Measurements from ENCODE around the gene LINGO3. TPM values are rescaled to one million over a fixed set of nuclear protein-coding genes. Genes with fewer than 3 reads are reported as not detected.

The LINGO3 gene
- total RNA-seq, 2 donors from 2014 or later = 0.10 TPM; not detected in 1

DNA sequence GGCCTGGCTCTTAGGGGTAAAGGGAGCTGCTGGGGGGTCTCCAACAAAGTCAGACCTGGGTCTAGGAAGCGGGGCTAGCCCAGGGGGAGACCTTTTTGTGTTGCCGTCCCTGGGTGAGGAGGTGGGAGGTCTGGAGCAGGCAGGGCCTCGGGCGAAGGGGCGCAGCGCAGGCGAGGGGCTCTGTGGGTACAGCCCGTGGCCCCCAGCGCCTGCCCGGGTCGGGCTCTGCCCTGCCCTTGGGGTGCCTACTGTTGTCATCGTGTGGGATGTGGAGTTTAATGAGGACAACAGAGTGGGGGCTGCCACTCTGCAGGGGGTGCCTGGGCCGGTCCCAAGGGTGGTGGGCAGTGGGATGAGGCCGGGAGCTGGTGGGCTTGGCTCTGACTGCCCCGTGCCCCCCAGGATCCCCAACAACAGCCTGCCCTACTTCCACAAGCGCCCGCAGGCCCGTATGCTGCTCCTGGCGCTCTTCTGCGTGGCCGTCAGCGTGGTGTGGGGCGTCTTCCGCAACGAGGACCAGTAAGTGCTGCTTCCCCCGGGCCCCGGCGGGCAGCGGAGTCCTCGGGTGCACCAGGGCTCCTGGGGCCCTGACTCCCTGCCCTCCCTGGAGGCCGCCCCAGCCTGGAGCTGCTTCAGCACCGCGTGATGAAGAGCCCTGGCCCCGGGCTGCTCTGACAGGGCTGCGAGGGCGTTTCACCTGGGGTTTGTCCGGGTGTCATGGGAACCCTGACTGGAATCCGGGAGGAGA lies 32.7 kb upstream of the LINGO3 start:
- DNase-seq (ENCODE audit: low spot score) = no peak
- intact Hi-C loops (cut with DNase I) = no loop called here

DNA sequence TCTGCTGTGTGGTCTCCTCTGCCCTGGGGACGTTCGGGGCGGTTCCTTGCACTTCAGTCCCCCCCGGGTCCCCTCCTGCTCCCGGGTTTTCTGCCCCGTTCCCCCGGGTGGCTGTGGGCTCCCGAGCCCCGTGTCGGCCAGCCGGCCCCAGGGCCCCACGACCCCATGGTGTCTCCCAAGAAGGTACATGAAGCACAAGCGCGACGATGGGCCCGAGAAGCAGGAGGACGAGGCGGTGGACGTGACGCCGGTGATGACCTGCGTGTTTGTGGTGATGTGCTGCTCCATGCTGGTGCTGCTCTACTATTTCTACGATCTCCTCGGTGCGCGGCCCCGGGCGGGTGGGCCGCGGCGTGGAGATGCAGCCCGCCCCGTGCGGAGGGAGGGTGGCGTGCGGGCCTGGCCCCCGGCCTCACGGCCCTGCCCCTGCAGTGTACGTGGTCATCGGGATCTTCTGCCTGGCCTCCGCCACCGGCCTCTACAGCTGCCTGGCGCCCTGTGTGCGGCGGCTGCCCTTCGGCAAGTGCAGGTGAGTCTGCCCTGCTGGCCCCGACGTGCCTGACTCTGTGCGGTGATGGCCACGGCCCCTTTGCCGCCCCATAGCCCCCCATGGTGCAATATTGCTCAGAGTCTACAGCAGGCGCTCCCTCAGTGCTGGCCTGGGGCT lies 31.8 kb upstream of the LINGO3 start:
- no peak for DNase-seq (ENCODE audit: low spot score)
- intact Hi-C loops (cut with DNase I) = no loop called here

DNA sequence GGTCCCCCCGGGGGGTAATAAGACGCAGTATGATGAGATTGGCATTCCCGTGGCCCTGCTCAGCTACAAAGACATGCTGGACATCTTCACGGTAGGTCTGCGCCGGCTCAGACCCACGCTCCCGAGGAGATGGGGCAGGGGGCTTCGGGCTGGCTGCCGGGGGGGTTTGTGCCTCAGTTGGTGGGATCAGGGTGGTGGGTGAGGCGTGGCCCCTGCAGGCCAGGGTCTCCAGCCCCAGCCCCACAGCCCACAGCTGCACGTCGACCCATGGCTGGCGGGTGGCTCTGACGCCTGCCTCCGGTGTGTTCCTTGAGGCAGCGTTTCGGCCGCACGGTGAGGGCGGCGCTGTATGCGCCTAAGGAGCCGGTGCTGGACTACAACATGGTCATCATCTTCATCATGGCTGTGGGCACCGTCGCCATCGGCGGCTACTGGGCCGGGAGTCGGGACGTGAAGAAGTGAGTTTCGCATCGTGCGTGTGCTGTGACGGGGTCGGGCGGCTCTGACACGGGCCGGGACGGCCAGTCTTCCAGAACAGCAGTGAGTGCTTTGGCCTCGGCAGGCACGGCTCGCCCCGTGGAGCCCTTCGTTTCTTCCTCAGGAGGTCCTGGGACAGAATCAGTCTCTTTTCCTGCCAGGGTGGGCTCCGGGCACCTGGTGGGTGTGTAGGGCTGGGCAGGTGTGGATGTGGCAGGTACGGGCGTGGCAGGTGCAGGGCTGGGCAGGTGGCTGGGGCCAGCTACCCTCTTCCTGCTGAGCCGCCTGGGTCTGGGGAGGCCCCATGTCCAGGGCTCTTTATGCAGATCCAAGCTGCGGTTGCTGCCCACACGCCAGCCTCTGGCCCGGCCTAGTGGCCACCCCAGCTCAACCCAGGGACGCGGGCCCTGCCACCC lies 31.0 kb upstream of the LINGO3 start:
- intact Hi-C loops (cut with DNase I) = no loop called here

DNA sequence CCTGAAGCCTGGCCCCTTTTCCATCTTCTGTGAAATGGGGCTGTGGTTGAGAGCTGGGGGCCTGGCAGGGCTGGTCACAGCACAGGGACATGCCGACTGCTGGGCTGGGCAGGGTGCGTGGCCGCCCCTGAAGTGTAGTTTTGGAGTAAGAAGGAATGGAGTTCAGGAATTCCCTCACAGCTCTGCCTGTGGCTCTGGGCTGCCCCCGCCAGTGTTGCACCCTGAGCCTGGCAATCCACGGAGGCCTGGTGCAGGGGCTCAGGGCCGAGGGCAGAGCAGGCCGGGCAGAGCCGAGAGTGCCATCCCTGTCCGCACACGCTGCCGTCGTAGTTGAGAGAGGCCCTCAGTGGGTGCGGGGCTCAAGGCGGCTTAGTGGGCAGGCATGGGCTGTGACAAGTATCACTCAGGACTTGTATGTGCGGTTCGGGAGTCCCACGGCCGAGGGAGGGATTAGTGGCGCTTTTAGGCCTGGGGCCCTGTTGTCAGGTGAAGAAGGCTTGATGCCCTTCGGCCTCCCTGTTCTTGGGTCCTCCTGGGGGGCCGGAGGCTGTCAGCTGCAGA lies 30.2 kb upstream of the LINGO3 start:
- intact Hi-C loops (cut with DNase I) = no loop called here
- no peak for DNase-seq (ENCODE audit: low spot score)

More for the DNA sequence above, 31.0 kb upstream of the LINGO3 start:
- no peak for DNase-seq (ENCODE audit: low spot score)

DNA sequence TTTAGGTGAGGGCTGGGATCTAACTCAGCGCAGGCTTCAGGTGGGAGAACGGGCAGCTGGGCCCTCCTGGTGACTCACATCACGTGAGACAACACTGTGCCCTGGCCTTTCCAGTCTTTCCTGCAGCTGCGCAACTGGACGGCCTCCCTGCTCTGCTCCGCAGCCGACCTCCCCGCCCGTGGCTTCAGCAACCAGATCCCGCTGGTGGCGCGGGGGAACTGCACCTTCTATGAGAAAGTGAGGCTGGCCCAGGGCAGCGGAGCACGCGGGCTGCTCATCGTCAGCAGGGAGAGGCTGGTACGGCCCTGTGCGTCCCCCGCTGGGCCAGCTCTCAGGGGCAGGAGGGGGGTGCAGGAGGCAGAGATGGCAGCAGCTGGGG lies 29.4 kb upstream of the LINGO3 start:
- intact Hi-C loops (cut with DNase I) = no loop called here
- no peak for DNase-seq (ENCODE audit: low spot score)

DNA sequence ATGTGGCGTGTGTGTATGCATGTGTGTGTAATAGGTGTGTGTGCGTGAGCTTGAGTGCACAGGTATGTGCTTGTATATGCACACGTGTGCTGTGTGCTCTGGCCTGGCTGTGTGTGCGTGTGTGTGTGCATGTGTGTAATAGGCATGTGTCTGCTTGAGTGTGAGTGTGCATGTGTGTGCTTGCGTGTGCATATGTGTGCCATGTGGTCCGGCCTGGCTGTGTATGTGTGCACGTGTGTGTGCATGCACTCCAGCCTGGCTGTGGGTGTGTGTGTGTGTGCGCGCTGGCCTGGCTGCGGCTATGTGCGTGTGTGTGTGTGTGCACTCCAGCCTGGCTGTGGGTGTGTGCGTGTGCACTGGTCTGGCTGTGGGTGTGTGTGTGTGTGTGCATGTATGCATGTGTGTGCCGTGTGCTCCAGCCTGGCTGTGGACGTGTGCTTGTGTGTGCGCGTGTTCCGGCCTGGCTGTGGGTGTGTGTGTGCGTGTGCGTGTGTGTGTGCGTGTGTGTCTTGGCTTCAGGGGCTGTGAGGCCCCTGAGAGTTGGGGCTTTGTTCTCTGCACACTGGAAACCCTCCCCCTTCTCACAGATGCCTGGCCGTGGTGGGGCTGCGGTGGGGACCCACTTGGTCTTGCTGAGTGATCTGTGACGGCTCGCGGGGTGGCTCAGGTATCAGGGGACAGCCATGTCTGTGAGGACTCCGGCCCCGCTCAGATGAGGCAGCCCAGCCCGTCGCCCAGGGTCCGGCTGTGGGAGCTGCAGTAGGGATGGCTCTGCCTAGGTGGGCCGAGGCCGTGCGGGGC lies 28.8 kb upstream of the LINGO3 start:
- intact Hi-C loops (cut with DNase I) = no loop called here
- DNase-seq (ENCODE audit: low spot score) = no peak

DNA sequence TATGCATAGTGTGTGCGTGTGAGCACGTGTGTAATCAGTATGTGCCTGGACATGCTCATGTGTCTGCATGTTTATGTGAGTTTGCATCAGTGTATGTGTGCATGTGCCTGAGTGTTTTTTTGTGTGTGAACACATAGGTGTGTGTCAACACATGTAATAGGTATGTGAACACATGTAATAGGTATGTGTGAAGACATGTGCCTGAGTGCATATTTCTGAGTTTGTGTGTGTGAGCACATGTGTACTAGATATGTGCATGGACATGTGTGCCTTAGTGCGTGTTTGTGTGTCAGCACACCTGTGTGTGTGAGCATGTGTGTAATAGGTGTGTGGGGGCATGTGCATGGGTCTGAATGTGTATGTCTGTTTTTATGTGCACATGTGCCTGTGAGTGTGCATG lies 27.9 kb upstream of the LINGO3 start:
- no peak for DNase-seq (ENCODE audit: low spot score)
- intact Hi-C loops (cut with DNase I) = no loop called here

DNA sequence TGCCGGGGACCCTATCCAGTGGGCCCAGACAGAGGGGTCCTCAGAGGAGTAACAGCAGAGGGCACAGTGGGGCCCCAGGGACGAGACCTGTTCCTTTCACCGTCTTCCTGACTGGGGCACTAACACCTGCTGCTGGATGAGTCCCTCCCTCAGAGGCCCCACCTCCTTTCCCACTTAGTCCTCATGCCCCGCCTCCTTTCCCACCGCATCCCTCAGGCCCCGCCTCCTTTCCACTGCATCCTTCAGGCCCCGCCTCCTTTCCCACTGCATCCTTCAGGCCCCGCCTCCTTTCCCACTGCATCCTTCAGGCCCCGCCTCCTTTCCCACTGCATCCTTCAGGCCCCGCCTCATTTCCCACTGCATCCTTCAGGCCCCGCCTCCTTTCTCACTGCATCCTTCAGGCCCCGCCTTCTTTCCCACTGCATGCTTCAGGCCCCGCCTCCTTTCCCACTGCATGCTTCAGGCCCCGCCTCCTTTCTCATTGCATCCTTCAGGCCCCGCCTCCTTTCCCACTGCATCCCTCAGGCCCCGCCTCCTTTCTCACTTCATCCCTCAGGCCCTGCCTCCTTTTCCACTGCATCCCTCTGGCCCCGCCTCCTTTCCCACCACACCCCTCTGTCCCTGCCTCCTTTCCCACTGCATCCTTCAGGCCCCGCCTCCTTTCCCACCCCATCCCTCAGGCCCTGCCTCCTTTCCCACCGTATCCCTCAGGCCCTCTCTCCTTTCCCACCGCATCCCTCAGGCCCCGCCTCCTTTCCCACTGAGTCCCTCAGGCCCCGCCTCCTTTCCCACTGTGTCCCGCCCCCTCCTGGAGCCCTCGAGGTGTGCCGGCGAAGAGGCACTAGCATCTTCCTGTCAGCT lies 27.3 kb upstream of the LINGO3 start:
- no peak for DNase-seq (ENCODE audit: low spot score)
- intact Hi-C loops (cut with DNase I) = no loop called here

DNA sequence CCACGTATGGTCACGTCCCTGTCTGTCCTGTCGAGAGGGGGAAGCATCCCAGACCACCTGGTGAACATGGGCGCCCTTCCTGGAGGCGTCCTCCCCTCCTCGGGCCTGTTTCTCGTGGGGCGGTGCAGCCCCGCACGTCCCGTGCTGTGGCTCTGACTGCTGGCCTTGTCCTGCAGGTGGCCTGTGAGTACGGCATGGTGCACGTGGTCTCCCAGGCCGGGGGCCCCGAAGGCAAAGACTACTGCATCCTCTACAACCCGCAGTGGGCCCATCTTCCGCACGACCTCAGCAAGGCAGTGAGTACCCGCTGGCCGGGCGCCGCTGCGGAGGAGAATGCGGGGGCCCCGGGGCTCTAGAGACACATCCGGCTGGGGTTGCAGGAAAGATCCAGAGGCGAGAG lies 26.5 kb upstream of the LINGO3 start:
- intact Hi-C loops (cut with DNase I) = no loop called here
- no peak for DNase-seq (ENCODE audit: low spot score)

DNA sequence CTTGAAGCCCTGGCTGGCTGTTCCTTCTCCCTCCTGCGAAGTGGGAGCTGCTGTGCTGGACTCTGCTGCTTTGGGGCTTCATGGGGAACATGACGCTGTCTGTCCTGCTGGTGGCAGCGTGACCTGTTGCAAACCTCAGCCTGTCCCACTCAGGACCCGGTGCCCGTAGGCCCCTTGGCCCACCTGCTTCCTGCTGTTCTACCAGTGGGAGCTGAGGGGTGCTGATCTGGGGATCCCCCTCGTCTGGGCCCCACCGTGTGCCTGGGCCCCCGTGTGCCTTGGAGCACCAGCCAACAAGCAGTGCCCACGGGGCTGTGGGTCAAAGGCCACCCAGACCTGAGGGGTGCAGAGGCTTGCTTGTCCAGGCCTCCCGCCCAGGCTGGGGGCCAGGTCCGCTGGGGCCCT lies 25.9 kb upstream of the LINGO3 start:
- DNase-seq (ENCODE audit: low spot score) = no peak
- intact Hi-C loops (cut with DNase I) = no loop called here

DNA sequence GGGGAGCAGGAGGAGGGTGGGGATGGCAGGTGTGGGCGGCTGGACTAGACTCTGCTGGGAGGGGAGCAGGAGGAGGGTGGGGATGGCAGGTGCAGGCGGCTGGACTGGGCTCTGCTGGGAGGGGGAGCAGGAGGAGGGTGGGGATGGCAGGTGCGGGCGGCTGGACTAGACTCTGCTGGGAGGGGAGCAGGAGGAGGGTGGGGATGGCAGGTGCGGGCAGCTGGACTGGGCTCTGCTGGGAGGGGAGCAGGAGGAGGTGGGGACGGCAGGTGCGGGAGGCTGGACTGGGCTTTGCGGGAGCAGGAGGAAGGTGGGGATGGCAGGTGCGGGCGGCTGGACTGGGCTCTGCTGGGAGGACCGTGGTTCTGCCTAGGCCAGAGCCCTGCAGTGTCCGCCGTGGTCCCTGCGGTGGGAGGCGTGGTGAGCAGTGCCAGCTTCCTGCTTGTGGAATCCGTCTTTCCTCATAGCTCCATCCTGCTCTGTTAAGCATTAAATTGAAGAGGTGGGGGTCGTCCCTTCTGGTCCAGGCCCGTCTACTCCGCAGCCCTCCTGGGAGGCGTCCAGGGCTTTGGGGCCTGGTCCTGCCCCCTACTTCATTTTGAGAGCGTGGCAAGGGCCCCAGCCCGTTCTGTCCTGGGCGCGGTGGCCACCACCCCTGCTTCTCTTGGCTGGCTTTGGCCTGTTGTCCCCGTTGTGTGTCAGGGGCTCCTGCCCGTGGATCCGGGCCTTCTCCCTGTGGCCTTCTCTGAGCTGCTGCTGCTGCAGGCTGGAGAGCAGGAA lies 25.3 kb upstream of the LINGO3 start:
- no peak for DNase-seq (ENCODE audit: low spot score)
- intact Hi-C loops (cut with DNase I) = no loop called here

DNA sequence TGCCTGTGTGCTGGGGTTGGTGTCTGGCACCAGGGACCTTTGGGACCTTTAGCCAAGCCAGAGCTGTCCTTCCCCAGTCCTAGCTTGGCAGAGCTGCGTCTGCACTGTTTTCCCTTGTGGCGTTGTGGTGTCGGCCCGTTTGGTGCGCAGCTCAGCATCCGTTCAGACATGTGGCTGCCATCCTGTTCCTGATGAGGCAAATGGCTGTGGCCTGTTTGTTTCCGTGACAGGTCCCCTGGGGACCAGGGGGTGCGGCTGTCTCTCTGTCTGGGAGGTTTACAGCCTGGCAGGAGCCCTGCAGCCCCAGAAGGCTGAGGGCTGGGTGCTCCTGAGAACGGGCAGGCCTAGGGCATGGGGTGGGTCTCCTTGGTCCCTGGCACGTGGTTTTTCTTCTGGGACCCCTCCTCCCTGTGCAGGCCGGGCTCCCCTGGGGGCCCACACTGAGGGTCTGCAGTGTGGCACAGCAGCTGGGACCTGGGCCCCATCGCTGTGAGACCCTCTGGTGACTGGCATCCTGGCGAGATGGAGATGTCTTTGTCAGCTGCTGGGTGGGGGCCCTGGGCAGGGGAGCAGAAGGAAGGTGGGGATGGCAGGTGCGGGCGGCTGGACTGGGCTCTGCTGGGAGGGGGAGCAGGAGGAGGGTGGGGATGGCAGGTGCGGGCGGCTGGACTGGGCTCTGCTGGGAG lies 24.5 kb upstream of the LINGO3 start:
- no peak for DNase-seq (ENCODE audit: low spot score)
- intact Hi-C loops (cut with DNase I) = no loop called here

DNA sequence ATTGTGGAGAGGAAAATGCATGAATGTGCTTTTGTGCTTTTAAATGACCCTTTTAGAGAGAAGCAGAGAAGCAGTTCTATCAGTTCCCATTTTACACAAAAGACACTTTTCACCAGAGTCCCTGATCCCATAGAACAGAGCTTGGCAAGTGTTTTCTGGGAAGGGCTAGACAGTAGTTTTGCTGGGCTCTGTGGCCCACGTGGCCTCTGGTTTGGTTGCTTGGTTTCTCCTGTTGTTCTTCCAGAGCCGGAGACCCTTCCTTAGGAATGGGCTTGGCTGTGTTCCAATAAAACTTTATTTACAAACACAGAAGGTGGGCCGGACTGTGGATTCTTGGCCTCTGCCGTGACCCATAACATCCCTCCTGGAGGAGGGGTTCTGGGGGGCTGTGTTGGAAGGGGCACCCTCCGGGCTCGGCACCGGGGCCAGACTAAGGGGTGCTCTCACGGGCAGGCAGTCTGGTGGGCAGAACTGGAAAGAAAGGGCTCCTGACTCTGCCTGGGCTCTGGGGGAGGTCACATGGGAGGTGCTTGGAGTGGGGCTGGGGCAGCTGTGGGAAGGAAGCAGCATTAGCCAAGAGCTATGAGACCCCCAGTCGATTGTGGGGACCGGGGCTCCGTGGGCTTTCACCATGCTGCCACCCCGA lies 23.8 kb upstream of the LINGO3 start:
- intact Hi-C loops (cut with DNase I) = no loop called here
- DNase-seq (ENCODE audit: low spot score) = no peak

DNA sequence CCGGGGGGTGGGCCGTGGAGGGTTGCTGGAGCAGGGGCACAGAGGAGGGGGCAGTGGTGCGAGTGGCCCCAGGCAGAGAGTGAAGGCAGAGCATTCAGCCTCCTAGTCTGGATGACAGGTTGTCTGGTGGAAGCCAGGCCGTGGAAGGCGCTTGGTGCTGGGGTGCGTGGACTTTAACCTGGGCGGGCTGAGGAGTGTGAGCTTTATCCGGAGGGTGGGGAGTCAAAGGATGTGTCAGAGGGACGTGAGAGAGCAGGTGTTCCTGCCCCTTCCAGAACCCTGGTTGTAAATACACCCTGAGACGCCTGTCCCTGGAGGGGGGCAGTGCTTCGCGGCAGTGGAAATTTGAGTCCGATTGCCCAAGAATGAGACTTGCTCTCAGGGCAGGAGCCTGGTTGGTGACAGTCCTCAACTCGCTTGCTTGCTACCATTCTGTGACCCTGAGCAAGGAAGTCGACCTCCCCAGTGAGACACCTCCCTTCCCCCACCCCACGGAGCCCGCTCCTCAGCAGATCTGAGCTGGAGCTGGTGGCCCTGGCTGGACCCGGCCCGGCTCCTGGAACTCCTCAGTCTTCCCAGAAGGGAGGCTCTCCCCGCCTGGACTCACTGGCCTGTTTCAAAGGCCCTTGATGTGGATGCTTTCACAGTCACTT lies 22.8 kb upstream of the LINGO3 start:
- no peak for DNase-seq (ENCODE audit: low spot score)
- intact Hi-C loops (cut with DNase I) = no loop called here

DNA sequence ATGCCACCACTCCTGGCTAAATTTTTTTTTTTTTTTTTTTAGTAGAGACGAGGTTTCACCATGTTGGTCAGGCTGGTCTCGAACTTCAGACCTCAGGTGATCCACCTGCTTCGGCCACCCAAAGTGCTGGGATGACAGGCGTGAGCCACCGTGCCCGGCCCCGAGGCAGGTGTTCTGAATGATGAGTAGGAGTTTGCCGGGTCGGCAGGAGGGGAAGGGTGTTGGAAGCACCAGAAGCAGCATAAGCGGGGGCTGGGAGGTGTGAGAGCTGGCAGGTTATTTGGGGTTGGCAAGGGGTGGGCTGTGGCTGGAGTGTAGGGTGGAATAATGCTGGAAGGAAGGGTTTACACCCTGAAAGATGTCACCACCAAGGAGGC lies 22.3 kb upstream of the LINGO3 start:
- no peak for DNase-seq (ENCODE audit: low spot score)
- intact Hi-C loops (cut with DNase I) = no loop called here

DNA sequence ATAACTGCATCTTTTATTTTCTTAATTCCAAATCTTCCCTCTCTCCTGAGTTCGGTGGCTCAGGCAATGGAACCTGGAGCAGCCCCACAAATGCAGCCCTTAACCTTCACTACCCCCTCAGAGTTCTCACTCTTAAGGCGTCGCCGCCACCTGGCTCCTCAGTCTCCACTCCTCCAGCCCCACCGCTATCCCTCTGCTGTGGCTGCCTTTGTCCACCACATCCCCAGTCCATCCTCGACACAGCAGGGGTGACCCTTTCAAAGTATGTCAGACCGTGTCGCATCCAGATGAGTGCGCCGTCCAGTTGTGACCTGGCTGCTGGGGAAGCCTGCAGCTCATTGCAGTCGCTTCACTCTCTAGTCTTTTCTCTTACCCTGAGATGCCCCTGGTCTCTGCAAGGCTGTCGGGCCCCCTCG lies 21.6 kb upstream of the LINGO3 start:
- intact Hi-C loops (cut with DNase I) = no loop called here
- no peak for DNase-seq (ENCODE audit: low spot score)

Measured in posterior vena cava (tissue), 2 donors.